GM19455 (cell line): Measurements from ENCODE around the gene GRM7.
A peak's percentile ranks its signal among the peaks of the same experiment; 100 is the strongest.

Source experiments
- ATAC-seq: cut with Tn5 transposase; IDR thresholded peaks from one replicate; pipeline ENCODE4 v1.9.1; 2021; ENCODE audit not compliant: unreplicated experiment

The GRM7 gene

GRCh38 chr3:7392206-7392605 lies 531.3 kb downstream of the GRM7 start:
- no peak for ATAC-seq

- no peak for ATAC-seq
Measured at GRCh38 chr3:7393944-7394605, 533.2 kb downstream of the GRM7 start.

GRCh38 chr3:7396534-7396933 lies 535.6 kb downstream of the GRM7 start:
- ATAC-seq, result no peak

GRCh38 chr3:7397097-7397496 lies 536.2 kb downstream of the GRM7 start:
- no peak for ATAC-seq

GRCh38 chr3:7400360-7400759 lies 539.4 kb downstream of the GRM7 start:
- ATAC-seq, result no peak

- ATAC-seq, result no peak
Measured at GRCh38 chr3:7401418-7401817, 540.5 kb downstream of the GRM7 start.

- no peak for ATAC-seq
Measured at GRCh38 chr3:7407107-7407506, 546.2 kb downstream of the GRM7 start.

GRCh38 chr3:7410782-7411181 lies 549.9 kb downstream of the GRM7 start:
- no peak for ATAC-seq

GRCh38 chr3:7421065-7421464 lies 560.1 kb downstream of the GRM7 start:
- no peak for ATAC-seq

- no peak for ATAC-seq
Measured at GRCh38 chr3:7423036-7423435, 562.1 kb downstream of the GRM7 start.

GRCh38 chr3:7423995-7424394 lies 563.1 kb downstream of the GRM7 start:
- ATAC-seq, result no peak

- no peak for ATAC-seq
Measured at GRCh38 chr3:7428206-7428718, 567.3 kb downstream of the GRM7 start.

- ATAC-seq, result no peak
Measured at GRCh38 chr3:7432610-7433009, 571.7 kb downstream of the GRM7 start.

GRCh38 chr3:7433073-7433472 lies 572.2 kb downstream of the GRM7 start:
- no peak for ATAC-seq

- no peak for ATAC-seq
Measured at GRCh38 chr3:7436542-7436941, 575.6 kb downstream of the GRM7 start.

- ATAC-seq, result no peak
Measured at GRCh38 chr3:7437231-7437630, 576.3 kb downstream of the GRM7 start.

GRCh38 chr3:7439101-7439680 lies 578.3 kb downstream of the GRM7 start:
- ATAC-seq, result no peak

- ATAC-seq, result no peak
Measured at GRCh38 chr3:7444886-7445285, 584.0 kb downstream of the GRM7 start.

GRCh38 chr3:7445331-7445730 lies 584.4 kb downstream of the GRM7 start:
- ATAC-seq, result no peak

GRCh38 chr3:7447197-7447769 lies 586.4 kb downstream of the GRM7 start:
- ATAC-seq, result peak; percentile 83

GRCh38 chr3:7456386-7456785 lies 595.5 kb downstream of the GRM7 start:
- ATAC-seq, result no peak

GRCh38 chr3:7461202-7461825 lies 600.4 kb downstream of the GRM7 start:
- ATAC-seq, result peak; percentile 61
